ENCODE measurements around the gene CLSTN2.

The CLSTN2 gene

DNA sequence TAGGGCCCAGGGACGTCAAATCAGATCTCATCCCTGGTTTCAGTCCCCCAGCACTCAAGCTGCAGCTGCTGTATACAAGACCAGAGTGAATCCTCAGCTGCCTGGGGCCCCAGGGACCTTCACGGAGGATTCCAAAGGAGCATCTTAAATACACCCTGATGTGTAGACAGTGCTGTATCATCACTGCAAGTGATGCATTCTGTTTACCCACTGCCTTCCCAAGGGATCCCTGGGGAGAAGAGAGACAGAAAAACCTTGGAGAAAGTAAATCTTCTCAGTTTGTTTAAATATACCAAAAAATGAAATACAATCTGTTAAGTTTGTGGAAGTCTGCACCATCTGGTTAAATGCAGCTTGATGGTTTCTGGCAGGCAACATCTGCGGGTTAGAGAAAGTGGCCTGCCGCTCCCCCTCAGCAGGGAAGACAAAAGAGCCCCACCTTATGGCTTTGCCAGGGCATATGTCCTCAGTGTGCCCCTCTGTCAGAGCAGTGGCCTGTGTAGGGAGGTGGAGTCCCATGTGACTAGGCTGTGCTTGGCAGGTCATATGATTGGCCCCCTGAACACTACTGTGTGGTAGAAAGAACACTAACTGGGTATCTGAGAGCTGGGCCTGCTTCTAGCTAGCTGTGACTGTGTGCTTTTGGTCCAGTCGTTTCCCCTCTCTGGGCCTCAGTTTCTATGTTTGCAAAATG, 520.7 kb downstream of the CLSTN2 start:
- DNase-seq (ENCODE audit: low read depth), result no peak

DNA sequence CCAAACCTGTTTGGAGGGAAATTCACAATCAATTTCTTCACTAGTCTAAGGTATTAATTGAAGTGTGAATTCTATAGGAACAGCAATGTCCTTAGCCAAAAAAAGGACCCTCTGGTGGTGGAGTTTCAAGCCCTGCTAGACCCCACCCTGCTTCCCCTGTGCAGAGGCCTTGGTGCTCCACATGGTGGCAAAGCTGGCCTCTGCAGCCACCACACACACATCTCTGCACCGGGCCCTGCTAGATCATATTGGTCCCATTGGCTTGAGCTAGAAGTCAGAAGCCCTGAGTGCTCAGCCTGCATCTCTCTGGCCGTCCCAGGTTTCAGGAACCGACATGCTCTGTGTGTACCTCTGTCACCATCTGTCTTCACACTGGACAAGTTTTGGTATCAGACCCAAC, 522.0 kb downstream of the CLSTN2 start:
- no peak for DNase-seq (ENCODE audit: low read depth)

DNA sequence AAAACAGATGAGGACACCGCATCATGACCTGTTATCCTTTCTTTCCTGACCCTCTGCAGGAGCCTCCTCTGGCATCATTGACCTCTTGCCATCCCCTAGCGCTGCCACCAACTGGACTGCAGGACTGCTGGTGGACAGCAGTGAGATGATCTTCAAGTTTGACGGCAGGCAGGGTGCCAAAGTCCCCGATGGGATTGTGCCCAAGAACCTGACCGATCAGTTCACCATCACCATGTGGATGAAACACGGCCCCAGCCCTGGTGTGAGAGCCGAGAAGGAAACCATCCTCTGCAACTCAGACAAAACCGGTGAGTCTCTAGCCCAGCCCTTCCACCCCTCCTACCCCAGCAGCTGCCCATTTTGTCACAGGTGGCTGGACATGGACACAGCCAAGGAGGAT, 524.5 kb downstream of the CLSTN2 start:
- DNase-seq (ENCODE audit: low read depth), result no peak

DNA sequence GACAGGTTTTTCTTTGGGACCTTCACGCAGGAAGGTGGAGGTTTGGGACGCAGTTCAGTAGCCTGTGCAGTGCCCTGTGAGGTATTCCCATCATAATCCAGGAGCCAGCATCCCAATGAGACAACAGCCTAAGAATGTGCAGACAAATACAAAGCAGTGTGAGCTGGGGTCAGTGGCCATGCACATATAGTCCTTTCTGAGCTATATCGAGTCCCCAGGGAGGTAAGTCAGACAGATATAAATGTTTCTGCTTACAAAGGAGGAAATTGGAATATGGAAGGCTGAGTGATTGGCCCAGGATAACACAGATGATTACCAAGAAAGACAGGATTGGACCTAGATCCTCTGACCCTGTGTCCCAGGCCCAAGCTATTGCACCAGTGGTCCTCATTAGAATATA, 526.3 kb downstream of the CLSTN2 start:
- no peak for DNase-seq (ENCODE audit: low read depth)

DNA sequence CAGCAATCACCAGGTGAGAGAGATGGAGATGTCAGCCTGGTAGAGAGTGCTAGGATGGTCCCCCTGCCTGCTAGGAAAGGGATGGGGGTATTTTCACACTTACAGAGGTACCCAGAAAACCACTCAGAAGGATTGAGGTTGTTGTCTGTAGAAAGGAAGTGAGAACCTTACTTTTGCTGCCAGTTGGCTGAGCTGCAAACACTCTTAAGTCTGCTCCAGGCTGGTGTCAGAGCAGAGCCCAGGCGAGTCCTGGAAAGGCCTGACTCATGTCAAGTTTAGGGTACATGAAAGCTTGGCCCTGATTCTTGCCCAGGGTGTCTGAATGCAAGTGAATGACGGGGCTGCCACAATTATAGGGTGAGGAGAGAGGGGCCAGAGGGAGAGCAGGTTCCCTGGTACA, 528.4 kb downstream of the CLSTN2 start:
- no peak for DNase-seq (ENCODE audit: low read depth)

DNA sequence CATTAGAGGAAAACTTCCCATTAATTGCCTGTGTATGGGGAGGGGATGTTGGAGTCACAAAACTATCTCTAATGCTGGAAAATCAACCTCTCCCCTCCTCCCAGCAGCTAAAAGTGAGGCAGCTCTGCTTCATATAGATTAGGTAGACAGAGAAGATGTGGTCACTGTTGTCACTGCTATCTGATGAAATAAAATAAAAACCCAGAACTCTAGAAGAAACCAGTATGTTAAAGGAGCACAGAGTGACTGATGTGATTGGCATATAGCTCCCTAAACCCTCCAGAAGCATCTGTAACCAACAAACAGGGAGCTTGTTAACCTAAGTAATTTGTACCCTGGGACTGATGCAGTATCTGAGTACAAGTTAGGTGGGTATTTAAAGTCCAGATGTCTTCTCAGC, 531.0 kb downstream of the CLSTN2 start:
- DNase-seq (ENCODE audit: low read depth), result no peak

DNA sequence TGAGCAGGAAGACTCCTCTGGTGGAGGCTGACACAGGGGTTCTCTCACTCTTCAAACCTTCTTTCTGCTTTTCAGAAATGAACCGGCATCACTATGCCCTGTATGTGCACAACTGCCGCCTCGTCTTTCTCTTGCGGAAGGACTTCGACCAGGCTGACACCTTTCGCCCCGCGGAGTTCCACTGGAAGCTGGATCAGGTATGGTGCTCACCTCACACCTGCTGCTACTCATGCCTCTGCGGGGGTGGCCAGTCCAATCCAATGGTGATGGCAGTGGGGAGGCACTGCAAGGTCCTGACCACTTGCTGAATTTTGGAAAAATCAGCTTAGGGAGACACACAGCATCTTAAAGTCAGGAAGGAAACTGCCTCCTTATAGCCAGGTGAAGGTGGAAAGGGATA, 531.5 kb downstream of the CLSTN2 start:
- DNase-seq (ENCODE audit: low read depth), result no peak

DNA sequence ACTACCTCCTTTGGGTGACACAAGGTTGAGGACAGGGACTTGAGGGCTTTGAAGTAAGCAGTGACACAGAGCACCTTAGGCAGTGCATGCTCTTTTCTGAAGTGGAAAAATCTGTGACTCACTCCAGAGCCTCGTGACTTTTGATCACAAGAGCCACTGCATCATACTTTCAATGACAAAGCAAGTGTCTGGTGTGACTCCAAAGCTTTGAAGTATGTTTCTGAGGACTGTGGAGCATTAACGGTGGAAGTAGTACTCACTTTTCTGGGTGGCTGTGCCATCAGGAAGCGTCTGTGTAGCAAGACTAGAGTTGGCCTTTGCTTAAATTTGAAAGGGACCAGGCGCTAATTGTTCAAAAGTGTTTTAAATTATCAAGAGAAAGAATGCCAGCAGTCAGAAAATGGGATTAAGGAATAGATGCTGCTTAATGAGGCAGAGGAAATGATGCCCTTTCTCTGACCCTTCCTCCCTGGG, 532.2 kb downstream of the CLSTN2 start:
- DNase-seq (ENCODE audit: low read depth), result no peak

DNA sequence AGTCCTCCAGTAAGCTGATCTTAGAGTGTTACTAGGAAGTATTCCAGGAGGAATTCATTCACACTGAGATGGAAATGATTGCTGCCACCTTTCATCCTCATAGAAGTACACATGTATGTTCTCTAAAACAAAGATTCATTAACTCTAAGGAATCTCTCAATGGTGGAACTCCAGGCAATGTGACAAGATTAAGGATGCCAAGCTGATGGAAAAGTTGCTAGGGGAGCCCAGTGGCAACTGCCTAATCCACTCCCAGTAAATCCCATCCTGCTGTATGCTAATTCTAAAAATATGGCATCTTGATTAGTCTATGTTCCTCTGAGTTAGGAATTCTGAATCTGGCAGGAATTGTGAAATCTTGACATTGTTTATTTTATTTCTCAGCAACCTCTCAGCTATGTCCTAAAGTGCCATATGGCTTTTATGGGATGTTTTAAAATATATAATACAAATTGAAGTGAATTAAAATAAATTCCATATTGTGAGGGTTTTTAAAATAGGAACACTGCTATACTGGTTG, 532.9 kb downstream of the CLSTN2 start:
- DNase-seq (ENCODE audit: low read depth), result no peak

DNA sequence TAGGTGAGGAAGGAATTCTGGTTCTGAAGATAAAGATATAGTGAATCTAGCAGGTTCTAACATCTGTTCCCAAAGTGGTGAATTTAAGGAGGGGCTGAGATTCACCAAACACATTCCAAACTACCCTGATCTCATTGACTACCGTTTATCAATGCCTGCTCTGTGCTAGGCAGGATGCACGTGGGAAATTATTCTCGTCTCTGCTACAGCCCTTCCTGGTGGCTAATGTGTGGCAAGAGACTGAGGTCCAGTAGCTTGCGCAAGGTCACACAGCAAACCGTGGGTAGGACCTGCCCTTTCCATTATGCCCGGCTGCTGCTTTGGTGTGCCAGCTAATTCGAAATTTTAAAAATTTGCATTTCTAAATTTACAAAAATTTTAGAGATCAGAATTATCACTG, 533.4 kb downstream of the CLSTN2 start:
- DNase-seq (ENCODE audit: low read depth), result no peak

DNA sequence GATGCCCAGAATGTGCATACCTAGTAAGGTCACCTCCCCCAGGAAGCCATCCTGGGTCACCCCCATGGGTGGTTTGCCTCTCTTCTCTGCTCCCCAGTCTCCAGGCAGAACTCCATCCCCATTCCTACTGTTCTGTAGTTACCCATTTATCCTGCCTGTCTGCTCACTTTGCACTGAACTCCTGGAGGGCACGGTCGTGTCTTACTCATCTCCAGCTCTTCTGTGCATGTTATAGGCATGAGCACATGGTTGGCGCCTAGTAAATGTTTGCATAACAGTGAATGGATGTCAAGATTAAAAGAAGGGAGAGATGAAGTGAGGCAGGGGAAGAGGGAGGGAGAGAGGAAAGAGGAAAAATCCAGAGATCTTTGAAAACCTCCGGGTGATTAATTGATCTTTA, 534.5 kb downstream of the CLSTN2 start:
- no peak for DNase-seq (ENCODE audit: low read depth)

DNA sequence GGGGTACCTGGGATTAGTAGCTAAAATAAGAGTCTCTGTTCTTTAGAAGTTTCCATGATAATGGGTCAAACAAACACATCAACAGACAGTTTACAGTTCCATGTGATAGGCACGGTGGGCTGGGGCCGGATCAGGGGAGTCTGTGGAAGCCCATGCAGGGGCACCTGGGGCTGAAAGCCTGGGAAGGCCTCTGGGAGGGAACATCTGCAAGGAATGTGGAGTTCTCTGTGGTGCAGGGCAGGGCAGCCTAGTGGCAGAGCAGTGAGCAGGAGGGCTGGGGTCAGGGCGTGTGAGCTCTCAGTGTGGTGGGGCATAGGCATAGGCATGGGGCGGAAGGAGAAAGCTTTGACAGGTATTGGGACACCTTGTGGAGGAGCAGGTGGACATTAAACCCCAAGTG, 535.2 kb downstream of the CLSTN2 start:
- DNase-seq (ENCODE audit: low read depth), result no peak

DNA sequence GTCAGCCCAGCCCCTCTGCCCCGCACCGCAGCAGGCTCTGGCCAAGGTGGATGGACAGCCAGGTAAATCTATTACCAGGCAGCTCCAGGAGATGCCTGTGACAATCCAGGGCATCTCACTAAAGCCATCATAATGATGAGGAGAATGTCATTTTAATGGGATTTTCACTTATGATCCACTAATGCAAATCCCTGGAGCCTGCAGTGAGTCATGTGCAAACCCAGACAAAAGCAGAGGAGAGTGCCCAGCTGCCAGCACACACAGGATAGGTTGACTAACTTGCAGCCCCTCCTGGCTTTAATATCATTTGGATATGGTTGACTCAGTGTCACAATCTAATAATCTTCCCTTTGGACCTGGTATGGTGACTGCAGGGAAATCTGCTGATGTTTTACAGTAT, 536.0 kb downstream of the CLSTN2 start:
- DNase-seq (ENCODE audit: low read depth), result no peak

DNA sequence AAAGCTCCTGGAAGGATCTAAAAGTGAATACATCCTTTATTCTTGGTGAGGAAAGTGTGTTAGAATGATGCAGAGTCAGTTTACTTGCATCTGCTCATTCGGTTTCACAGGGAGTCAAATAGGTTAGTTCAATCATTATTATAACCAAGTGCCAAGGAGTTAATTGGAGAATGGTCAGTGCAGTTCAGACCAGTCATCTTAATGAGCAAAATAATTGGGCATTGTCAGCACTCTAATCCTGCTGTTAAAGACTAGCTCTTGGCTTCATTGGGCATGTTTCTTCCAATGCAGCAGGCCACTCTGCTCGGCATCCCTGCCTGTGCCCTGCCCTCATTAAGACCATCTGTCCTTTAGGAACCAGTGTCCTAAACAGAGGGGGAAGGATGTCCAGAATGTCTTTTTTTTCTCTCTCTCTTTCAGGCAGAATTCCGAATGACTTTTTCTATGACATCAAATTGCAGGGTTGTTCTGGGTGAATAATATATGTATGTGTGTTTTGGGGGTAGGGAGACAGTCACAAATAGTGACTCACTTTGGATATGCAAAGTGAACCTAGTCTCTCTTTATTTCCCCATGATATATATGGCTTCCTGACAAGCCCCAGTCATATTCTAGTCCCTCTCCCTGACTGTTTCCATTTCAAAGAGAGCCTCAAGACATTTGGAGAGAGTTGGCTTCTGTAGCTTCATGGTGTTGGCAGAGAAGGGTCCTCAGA, 537.5 kb downstream of the CLSTN2 start:
- DNase-seq (ENCODE audit: low read depth), result no peak

DNA sequence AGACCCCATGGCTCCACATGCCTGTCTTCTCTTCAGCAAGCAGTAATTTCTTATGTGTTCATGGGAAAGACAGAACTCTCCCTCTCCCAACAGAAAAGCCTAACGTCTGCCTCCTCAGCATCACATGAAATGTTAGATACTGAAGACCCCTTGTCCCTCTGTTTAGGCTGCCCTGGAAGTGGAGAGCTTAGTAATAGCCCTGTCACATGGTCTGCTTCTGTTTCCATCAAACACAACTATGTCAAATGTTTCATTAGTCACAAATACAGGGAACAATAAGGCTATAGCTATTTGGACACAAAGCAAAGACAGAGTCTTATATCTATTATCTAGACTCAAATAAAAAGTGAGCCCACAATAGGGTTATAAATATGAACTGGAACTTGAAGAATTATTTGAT, 552.6 kb downstream of the CLSTN2 start:
- DNase-seq (ENCODE audit: low read depth), result no peak

DNA sequence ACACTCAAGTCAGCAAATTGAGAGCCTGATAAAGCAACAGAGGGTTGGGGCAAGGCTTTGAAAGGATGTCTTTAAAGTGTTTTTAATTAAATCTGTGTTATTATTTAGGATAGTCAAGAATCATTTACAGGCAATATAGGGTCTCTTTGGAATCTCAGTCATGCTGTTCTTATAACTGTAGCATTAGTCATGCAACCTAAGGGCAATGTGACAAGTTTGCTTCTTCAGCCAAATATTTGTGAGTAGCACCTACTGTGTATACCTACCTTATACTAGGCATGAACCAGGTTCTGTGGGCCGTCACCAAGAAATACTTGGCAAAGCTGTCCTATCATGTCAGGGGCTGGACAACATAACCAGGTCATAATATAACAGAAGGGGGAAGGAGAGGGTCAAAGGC, 558.3 kb downstream of the CLSTN2 start:
- DNase-seq (ENCODE audit: low read depth), result no peak

DNA sequence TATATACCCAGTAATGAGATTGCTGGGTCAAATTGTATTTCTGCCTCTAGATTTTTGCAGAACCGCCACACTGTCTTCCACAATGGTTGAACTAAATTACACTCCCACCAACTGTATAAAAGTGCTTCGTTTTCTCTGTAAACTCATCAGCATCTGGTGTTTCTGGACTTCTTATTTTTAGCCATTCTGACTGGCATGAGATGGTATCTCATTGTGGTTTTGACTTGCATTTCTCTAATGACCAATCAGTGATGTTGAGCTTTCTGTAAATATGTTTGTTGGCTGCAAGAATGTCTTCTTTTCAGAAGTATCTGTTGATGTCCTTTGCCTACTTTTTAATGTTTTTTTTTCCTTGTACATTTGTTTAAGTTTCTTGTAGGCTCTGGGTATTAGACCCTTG, 560.0 kb downstream of the CLSTN2 start:
- DNase-seq (ENCODE audit: low read depth), result no peak

DNA sequence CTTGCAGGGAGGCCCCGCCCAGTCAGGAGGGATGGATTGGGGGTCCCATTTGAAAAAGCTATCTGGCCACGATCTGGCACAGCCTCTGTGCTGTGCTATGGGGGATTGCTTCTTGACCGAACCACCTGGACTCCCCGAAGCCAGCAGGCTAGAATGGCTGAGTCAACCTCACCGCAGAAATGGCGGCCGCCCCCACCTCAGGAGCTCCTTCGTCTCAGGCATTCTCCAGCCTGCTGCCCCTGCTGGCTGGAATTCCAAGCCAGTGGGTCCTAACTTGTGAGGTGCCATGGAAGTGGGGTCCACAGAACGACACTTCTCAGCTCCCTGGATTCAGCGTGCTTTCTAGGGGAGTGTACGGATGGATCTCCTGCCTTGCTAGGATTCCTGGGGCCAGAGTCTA, 562.3 kb downstream of the CLSTN2 start:
- DNase-seq (ENCODE audit: low read depth), result no peak

DNA sequence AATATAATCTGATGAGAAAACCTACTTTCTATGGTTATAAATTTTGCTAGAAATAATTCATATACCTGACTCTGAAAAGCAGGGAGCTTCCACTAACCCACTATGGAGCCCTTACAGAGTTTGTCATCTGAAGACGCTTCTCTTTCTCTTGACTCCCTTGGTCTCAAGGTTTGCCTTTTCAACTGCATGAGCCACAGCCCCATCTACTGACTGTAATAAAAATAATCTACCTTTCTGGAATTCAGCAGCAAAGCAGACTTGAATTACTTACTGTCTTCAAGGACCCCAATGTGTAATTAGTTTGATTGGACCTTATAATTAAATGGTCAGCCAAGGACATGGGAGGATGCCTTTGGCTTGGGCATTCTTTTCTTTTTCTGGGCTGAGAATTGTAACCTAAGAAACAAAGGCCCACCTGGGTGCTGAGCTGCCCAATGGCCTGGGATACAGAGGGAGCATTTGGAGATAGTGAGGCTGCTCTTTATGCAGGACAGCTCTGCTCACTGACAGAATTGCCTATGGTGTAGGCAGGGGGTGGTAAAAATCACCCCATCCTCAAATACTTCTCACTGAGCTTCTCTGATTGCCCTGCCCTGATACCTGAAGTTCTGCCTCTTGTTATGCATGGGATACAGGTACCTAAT, 564.3 kb downstream of the CLSTN2 start:
- DNase-seq (ENCODE audit: low read depth), result no peak

DNA sequence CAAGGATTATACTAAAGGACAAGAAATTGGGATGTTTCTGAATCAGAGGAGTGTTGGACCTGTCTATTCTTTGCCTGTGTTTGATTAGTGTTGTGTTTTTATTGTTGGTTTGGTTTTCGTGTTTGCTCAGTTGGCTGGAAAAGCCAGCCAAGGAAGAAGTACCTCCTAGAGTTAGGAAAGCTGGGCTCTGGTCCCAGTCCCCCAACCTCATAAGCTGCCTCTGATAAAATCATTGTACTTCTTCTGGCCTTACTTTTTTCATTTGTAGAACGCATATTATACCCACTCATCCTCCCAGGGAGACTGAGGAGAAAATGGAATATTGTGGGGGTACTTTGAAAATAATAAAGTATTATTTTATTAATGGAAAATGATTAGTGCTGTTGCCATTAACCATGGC, 565.5 kb downstream of the CLSTN2 start:
- DNase-seq (ENCODE audit: low read depth), result no peak

DNA sequence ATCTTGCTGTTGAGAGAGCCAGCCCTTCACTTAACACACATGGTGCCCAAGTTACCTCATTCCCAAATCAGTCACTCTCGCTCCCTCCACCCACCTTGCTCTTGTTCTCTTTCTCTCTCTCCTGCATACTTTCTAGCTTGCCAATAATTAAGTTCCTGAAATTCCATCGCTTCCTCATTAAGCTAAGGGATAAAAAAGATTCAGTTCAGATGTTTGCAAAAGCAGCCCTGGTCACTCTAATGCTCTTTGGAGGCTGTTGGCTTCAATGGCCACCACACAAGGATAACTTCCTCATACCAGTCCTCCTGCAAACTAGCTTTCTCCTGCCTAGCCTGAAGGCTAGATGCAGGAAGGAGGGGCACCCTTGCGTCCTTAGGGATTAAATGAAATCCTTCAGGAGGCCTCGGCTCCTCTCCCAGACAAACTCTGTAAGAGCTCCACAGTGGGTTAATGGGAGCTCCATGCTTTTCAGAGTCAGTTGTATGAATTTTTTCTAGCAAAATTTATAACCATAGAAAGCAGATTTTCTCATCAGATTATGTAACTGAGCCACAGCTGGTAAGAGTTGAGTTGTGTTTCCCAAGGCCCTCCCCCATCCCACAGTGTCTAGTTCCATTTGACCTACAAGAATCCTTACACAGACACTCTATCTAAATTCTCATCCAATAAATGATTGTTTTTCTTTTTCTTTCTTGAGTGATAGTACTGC, 566.2 kb downstream of the CLSTN2 start:
- DNase-seq (ENCODE audit: low read depth), result no peak

DNA sequence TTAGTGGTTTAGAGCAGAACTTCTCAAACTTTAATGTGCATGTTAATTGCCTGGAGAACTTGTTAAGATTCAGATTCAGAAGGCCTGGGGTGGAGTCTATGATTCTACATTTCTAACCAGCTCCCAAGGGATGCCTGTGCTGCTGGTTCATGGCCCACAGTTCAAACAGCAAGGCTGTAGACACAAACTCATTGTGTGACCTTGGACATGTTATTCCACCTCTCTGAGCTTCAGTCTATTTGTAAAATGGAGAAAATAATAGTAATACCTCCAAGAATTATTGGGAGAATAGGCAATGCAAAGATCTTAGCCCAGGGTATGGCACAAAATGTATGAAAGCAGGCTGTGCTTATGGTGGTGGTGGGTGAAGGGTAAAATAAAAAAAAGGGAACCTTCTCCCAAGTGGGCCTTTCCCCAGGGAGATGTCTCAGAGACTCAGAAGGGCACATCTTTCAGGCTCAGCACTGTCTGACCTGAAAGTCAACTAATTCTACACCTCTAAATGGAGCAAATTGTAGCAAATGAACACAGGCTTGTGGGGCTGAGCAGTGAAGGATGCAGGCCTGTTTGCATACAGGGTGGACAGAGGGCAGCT, 566.9 kb downstream of the CLSTN2 start:
- no peak for DNase-seq (ENCODE audit: low read depth)
